HepG2 (cell line): Measurements from ENCODE around the gene CHDH. TPM values are rescaled to one million over a fixed set of nuclear protein-coding genes. Genes with fewer than 3 reads are reported as not detected.

Source experiments
- ATAC-seq: fragments of 200-7000 bp; cut with Tn5 transposase; 3 replicates; pipeline ENCODE4 v1.9.1; 2020; ENCODE audit warnings: mild to moderate bottlenecking, moderate library complexity
- BruUV-seq: library from RNA; stranded (reverse); fragments of 400-500 nt; replicated peaks from 2 replicates; lab custom pipeline; 2021; lab: Mats Ljungman, UMichigan
- CTCF ChIA-PET: fragments of 300-600 bp; formaldehyde crosslinking; extraction: SDS; loops from one replicate; lab custom pipeline; 2021; ENCODE audit warnings: low total read pairs, inconsistent platforms, low intra/inter-chr PET ratio; lab: Yijun Ruan, JAX
- POLR2A ChIA-PET: fragments of 350-600 bp; sonication (Branson Sonifier 250); formaldehyde crosslinking; loops from one replicate; lab custom pipeline; 2020; ENCODE audit warnings: antibody characterized with exemption, inconsistent platforms; lab: Yijun Ruan, JAX
- DNase-seq: peaks from one replicate; pipeline ENCODE4 v3.0.0-alpha.2; 2015; ENCODE audit warnings: low spot score
- FAIRE-seq: peaks from 3 replicates; lab custom pipeline; 2011; peaks lifted over from hg19 to GRCh38; lab: Jason Lieb, UNC
- H2AFZ ChIP-seq: one replicate; pipeline ENCODE4 v1.6.1; 2011; ENCODE audit warnings: low read length, inconsistent platforms
- H3K27ac ChIP-seq: fragments of 300-600 bp; 3 replicates; pipeline ENCODE4 v1.8.0; 2011; ENCODE audit warnings: mixed run types, mild to moderate bottlenecking, mixed read lengths, low read length, inconsistent platforms; ENCODE audit not compliant: insufficient read depth; ENCODE audit errors: extremely low read length
- H3K27me3 ChIP-seq, 2 experiments: fragments of 200-600 bp in 1 of 2; 2 replicates in 1 of 2; 3 replicates in 1 of 2; pipeline versions ENCODE4 v1.6.0 to v1.8.0; 2011; ENCODE audit warnings: low read length in 2 of 2, mild to moderate bottlenecking in 2 of 2, moderate library complexity in 2 of 2, inconsistent platforms in 1 of 2; ENCODE audit not compliant: insufficient read depth in 2 of 2, control insufficient read depth in 1 of 2
- H3K36me3 ChIP-seq, 2 experiments: fragments of 200-600 bp in 1 of 2; replicated peaks in 1 of 2; 2 replicates in 1 of 2; 3 replicates in 1 of 2; pipeline versions ENCODE4 v1.5.1 to v1.8.0; 2011; ENCODE audit warnings: low read length in 2 of 2, inconsistent platforms in 1 of 2; ENCODE audit not compliant: insufficient read depth in 2 of 2, control insufficient read depth in 1 of 2
- H3K4me1 ChIP-seq: 2 replicates; pipeline ENCODE4 v1.5.1; 2012; ENCODE audit warnings: low read length, inconsistent platforms; ENCODE audit not compliant: insufficient read depth
- H3K4me2 ChIP-seq: 2 replicates; pipeline ENCODE4 v1.6.0; 2011; ENCODE audit warnings: low read depth, low read length, inconsistent platforms
- H3K4me3 ChIP-seq, 3 experiments: fragments of 200-600 bp in 1 of 3; sonication (generic), shearing (Covaris generic) in 1 of 3; replicated peaks in 1 of 3; 2 replicates each; pipeline ENCODE4 v1.5.1; 2011 to 2016; ENCODE audit warnings: low read length in 3 of 3, inconsistent platforms in 2 of 3, low read depth in 2 of 3, mild to moderate bottlenecking in 2 of 3, control low read depth in 1 of 3, mixed read lengths in 1 of 3; ENCODE audit not compliant: insufficient read depth in 1 of 3
- H3K79me2 ChIP-seq: one replicate; pipeline ENCODE4 v1.6.1; 2011; ENCODE audit warnings: low read length, inconsistent platforms; ENCODE audit not compliant: insufficient read depth
- H3K9ac ChIP-seq: 2 replicates; pipeline ENCODE4 v1.6.0; 2011; ENCODE audit warnings: mild to moderate bottlenecking, low read depth, low read length, inconsistent platforms; ENCODE audit not compliant: insufficient read depth
- H3K9me3 ChIP-seq: 2 replicates; pipeline ENCODE4 v1.5.1; 2012; ENCODE audit warnings: mild to moderate bottlenecking, low read length
- H4K20me1 ChIP-seq: 2 replicates; pipeline ENCODE4 v1.6.0; 2011; ENCODE audit warnings: inconsistent platforms, mild to moderate bottlenecking, low read length, moderate library complexity; ENCODE audit not compliant: insufficient read depth
- ELF1 ChIP-seq: sonication (generic); formaldehyde crosslinking; IDR thresholded peaks from 2 replicates; pipeline ENCODE4 v1.4.0; 2020; ENCODE audit warnings: missing genetic modification reagents
- ELF4 ChIP-seq: sonication (generic); formaldehyde crosslinking; IDR thresholded peaks from 2 replicates; pipeline ENCODE4 v1.5.0; 2020; ENCODE audit warnings: missing genetic modification reagents, mild to moderate bottlenecking, moderate library complexity, borderline replicate concordance
- PBX2 ChIP-seq: IDR thresholded peaks from 2 replicates; pipeline ENCODE4 v1.6.1; 2016; ENCODE audit warnings: control low read depth
- PREB ChIP-seq: sonication (generic); formaldehyde crosslinking; IDR thresholded peaks from 2 replicates; pipeline ENCODE4 v1.4.0; 2020; ENCODE audit warnings: missing genetic modification reagents
- SAP130 ChIP-seq: IDR thresholded peaks from 2 replicates; pipeline ENCODE4 v1.6.1; 2016; ENCODE audit warnings: low read depth
- ZC3H4 ChIP-seq: sonication (generic); formaldehyde crosslinking; IDR thresholded peaks from 2 replicates; pipeline ENCODE4 v1.4.0; 2020; ENCODE audit warnings: missing genetic modification reagents, borderline replicate concordance
- ZNF609 ChIP-seq: sonication (generic); formaldehyde crosslinking; IDR thresholded peaks from 2 replicates; pipeline ENCODE4 v1.4.0; 2020; ENCODE audit warnings: mild to moderate bottlenecking, missing genetic modification reagents, borderline replicate concordance
- ZNF784 ChIP-seq: sonication (generic); formaldehyde crosslinking; IDR thresholded peaks from 2 replicates; pipeline ENCODE4 v1.5.1; 2020; ENCODE audit warnings: missing genetic modification reagents, mild to moderate bottlenecking, borderline replicate concordance
- WGBS: methylation state at CpG from one replicate; pipeline ENCODE4 v1.1.6; 2017; ENCODE audit warnings: low lambda C conversion rate; 5-methylcytosine and 5-hydroxymethylcytosine counted together
- in situ Hi-C: cut with HindIII; loops from 2 replicates; pipeline ENCODE4 v1.10.0; 2017; ENCODE audit warnings: low pct_unique_long_range_greater_than_20kb; ENCODE audit not compliant: extremely low pct_ligation_motif_present
- intact Hi-C: fragments of 100-400 bp; cut with micrococcal nuclease; formaldehyde crosslinking; loops from one replicate; pipeline ENCODE4 v1.10.0; 2022; ENCODE audit not compliant: unreplicated experiment
- polyA plus RNA-seq, 8 experiments: library from polyadenylated mRNA; depleted of rRNA in 3 of 8; stranded (reverse) in 7 of 8; unstranded in 1 of 8; fragments of >200 nt; fragmentation: Illumina TruSeq in 4 of 8; extraction: Trizol in 4 of 8; gene quantifications; 2 replicates each; pipeline versions ENCODE4 v1.2.1 to v1.2.3, GENCODE V29; 2011 to 2016; ENCODE audit warnings: low read depth in 4 of 8, missing spikeins in 1 of 8, mixed read lengths in 1 of 8; ENCODE audit not compliant: insufficient read depth in 1 of 8
- total RNA-seq, 5 experiments: library from RNA; depleted of rRNA; stranded (reverse); fragments of >200 nt; fragmentation: Illumina TruSeq; extraction: Trizol; gene quantifications; 2 replicates each; pipeline ENCODE4 v1.2.3, GENCODE V29; 2016; ENCODE audit warnings: low read depth in 1 of 5

CHDH gene
- total and polyA plus RNA-seq, 2 of the 13 experiments (the other 11 are each of a cell fraction or from before 2014, with no cell fraction given): 28.1 to 48.9 TPM

GRCh38 chr3:53791317-53791716, 54.9 kb downstream of the CHDH start:
- FAIRE-seq (no peak), DNase-seq (no peak), ATAC-seq (no peak)
- H3K27me3 ChIP-seq: no peaks in the 10 kb centered on the region
- in situ Hi-C loops (no loop called here), intact Hi-C loops (no loop called here)
- BruUV-seq: no TSS peak
- no peak overlapping the region for H3K9ac ChIP-seq
- H3K4me1 ChIP-seq: no peaks in the 10 kb centered on the region
- H3K4me2 ChIP-seq: no peak overlapping the region
- H3K27ac ChIP-seq: no peak overlapping the region
- ChIA-PET POLR2A (no interaction called here), CTCF (no interaction called here)
- no peak overlapping the region for H2AFZ ChIP-seq
- H3K79me2 ChIP-seq: no peaks in the 10 kb centered on the region
- H4K20me1 ChIP-seq: no peaks in the 10 kb centered on the region
- H3K9me3 ChIP-seq: no peaks in the 10 kb centered on the region
- no peaks in the 10 kb centered on the region for H3K36me3 ChIP-seq
- no peak overlapping the region for H3K4me3 ChIP-seq
- WGBS: 66% methylated on average over 7 of the region's 7 CpGs
- TF ChIP-seq ELF4 (CRISPR knock-in tag) (no peak), SAP130 (CRISPR knock-in tag) (no peak), PREB (no peak), PBX2 (CRISPR knock-in tag) (no peak), ZNF609 (CRISPR knock-in tag) (no peak), ZC3H4 (CRISPR knock-in tag) (no peak), ZNF784 (CRISPR knock-in tag) (no peak), ELF1 (CRISPR knock-in tag) (no peak)
